Stimulated activated CD8-positive, alpha-beta memory T cell treated with anti-CD3 and anti-CD28 coated beads, Interleukin-15, amount 100 ng/mL, for 48 hours (primary cell): ENCODE results near the gene TASL.
"Not testable (repeated sequence)": the region's sequence is repeated elsewhere in the genome, so short reads cannot be mapped to it uniquely, and the experiment has no call there.

Source experiments
- DNase-seq, 2 donors: peaks; one replicate each; pipeline ENCODE4 v3.0.0-alpha.2; 2020; ENCODE audit warnings: low read depth in 2 of 2

Gene TASL

DNA sequence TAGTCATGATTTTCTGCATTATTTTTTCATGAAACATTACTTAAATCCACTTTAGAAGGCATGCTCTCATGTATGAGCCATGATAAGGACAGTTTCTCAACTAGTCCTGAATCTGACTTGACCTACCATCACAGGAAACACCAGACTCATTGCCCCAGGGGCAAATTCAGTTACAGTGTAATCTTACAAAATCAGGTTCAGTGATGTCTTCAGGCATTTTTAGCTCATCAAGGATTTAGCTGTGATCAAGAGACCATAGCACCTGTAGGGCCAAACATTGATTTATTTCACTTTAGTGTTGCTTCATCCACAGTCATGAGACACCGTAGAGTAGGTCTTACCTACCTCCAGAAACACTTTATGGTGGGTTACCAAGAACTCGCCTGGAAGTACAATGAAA is 3.1 kb upstream of the TASL start:
- DNase-seq, result no peak

DNA sequence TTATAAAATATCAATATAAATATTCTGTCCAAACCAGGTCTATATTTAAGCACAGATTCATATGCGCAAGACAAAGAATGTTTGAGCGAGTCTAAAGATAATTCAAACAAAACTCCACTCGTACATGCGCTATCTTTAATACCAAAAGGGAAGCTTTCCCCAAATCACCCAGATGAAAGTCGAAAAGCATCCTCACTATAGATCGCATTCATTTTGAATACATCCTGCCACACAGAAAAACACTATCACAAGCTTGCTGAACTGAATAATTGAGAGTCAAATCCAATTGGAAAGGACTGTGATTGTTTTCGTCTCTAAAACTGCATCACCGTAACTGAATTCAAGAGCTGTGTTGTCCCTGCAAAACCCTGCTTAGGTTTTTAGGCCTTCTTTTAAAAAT is 685 bp downstream of the TASL start:
- DNase-seq, result no peak

DNA sequence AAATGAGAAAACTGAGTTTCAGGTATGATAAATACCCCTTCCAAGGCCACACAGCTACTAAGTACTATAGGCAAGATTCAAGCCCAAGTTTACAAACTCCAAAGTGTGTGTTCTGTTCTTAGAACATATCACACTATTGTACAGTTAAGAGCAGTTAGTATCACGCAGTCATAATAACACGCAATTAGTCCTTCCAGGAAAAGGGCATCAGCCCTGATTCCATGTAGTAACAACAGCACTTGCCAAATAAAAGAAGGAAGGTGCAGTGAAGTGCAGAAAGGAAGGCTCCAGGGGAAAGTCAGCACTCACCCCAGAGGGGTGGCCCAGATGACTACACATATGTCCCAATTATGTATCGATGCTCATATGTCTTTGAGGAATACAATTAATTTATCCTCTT is 4.4 kb downstream of the TASL start:
- DNase-seq, result no peak

DNA sequence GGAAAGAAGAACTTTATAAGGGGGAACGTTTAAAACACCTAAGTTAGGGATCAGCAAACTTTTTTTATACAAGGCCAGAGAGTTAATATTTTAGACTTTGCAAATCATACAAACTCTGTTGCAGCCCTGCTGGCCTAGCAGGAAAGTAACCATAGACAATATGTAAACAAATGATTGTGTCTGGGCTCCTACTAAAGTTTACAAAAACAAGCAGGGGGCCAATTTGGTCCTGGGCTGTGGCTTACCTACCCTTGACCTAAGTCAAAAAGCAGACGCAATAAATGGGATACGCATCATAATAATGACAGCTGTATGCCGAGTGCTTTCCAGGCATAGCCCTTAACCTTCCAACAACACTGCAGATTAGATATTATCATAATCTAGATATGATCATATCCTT is 4.9 kb downstream of the TASL start:
- DNase-seq, result no peak

DNA sequence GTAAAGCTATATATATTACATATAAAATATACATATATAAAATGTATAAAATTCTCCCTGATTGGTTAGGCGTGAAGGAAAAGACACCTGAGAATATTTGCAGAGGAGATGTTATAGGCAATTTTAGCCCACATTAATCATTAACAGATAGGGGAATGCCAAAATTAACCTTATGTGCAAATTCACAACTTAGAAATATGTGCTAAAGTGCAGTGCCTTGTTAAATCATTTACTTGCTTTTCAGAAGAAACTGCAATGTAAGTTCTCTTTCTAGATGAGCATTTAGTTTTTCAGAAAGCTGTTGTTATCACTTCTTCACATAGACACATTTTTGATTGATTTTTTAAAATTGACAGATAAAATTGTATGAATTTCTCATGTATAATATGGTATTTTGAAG is 5.6 kb downstream of the TASL start:
- no peak for DNase-seq

DNA sequence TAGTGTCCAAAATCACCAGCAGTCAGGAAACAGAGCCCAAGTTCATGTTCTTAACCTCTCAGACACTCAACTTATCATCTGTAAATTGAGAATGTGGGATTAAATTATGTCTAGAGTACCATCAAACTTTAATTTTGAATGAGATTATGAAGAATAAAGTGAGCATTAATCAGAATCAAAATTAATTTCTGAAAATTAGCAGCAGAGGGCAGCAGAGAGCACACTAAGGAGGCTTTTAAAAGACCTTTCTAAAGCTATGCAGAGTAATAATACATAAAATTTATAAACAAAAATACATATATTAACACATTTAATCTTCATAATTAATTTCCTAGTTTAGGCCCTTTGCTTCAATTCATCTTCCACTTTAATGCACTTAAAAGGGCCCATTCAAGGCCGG is 7.1 kb downstream of the TASL start:
- no peak for DNase-seq

DNA sequence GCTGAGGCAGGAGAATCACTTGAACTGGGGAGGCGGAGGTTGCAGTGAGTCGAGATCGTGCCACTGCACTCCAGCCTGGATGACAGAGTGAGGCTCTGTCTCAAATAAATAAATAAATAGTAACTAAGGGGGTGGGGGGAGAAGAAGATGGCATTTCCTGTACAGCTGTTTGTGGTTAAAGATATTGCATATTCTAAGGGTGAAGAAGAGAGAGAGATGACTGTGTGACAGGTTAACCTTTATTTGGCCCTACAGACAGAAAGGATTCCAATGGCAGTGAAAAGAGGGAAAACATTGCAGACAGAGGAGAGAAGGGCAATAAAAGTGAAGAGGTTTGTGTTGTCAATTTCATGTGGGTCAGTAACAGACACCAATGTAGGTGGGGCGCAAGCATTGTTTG is 9.4 kb downstream of the TASL start:
- no peak for DNase-seq

DNA sequence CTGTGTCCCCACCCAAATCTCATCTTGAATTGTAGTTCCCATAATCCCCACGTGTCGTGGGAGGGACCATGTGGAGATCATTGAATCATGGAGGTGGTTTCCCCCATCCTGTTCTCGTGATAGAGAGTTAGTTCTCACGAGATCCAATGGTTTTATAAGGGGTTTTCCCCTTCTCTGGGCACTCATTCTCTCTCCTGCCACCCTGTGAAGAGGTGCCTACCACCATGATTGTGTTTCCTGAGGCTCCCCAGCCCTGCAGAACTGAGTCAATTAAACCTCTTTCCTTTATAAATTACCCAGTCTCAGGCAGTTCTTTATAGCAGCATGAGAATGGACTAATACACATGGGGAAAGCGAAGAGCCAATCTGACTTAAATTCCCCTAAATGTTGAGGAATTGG is 14.5 kb downstream of the TASL start:
- not testable (repeated sequence) for DNase-seq

DNA sequence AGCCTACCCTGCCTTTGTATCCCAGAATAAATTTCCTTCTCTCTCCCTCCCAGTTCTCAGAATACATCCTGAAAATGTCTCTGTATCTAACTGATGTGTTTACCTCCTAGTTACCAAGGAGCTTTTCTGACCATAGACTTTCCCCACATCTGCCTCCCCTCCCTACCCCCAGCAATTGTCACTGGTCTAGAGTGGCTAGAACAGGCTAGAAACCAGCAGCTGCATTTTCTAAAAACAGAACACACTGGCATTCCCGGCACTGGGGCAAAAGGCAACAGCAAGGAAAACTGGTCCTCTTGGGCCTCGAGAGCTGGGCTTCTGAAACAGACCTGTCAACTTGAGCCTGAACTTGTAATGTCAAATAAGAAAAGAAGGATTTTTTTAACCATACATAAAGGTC is 16.4 kb downstream of the TASL start:
- DNase-seq, result no peak

DNA sequence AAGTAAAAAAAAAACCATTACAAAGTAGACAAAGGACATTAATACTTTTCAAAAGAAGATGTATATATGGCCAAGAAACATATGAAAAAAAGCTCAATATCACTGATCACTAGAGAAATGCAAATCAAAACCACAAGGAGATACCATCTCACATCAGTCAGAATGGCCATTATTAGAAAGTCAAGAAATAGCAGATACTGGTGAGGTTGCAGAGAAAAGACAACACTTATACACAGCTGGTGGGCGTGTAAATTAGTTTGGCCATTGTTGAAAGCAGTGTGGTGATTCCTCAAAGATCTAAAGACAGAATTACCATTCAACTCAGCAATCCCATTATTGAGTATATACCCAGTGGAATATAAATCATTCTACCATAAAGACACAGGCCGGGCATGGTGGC is 39.3 kb downstream of the TASL start:
- no peak for DNase-seq

DNA sequence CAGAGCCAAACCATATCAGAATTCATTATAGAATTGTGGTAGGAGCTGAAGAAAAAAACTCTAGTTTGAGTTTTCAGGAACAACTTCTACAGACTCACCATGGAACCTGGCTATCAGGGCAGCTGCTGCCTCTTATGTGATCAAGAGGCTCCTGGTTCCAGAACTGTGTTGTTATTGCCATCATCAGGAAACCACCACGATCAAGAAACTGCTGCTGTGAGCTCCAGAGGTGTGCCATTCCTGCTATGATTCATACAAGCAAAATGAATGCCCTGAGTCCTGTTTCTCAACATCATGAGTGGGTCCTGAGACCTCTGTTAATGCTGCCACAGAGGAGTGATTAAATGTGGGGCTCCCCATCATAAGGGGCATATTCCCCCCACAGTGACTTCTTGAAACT is 43.7 kb downstream of the TASL start:
- no peak for DNase-seq

DNA sequence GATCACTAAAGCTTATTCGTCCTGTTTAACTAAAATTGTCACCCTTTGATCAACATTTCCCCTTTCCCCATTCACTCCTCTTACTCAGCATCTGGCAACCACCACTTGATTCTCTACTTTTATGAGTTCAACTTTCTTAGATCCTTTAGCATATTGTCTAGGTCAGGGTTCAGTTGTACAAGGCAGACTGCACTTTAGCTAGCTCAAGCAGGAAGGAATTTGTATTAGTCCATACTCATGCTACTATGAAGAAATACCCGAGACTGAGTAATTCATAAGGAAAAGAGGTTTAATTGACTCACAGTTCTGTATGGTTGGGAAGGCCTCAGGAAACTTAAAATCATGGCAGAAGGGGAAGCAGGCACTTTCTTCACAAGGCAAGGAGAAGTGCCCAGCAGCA is 44.3 kb downstream of the TASL start:
- no peak for DNase-seq

DNA sequence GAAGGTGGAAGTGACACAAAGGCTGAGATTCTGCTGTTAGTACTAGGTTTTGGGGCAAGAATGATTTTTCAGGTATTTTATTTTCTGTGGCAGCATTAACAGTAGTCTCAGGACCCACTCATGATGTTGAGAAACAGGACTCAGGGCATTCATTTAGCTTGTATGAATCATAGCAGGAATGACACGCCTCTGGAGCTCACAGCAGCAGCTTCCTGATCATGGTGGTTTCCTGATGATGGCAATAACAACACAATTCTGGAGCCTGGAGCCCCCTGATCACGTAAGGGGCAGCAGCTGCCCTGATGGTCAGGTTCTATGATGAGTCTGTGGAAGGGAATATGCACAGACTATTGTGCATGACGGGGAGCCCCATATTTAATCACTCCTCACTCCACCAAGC is 47.0 kb downstream of the TASL start:
- no peak for DNase-seq

DNA sequence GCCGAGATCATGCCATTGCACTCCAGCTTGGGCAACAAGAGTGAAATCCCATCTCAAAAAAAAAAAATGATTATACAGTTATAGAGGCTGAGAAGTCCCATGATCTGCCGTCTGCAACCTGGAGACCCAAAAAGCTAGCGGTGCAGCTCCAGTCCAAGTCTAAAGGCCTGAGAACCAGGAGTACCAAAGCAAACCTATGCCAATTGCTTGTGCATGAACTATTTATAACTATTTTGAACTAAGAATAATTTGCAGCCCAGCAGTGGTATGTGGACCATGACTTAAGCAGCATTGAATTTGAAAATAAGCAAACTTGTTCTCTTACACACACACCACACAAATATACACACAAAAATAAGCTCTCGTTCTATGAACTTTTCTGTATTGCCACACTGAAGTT is 51.8 kb downstream of the TASL start:
- no peak for DNase-seq

DNA sequence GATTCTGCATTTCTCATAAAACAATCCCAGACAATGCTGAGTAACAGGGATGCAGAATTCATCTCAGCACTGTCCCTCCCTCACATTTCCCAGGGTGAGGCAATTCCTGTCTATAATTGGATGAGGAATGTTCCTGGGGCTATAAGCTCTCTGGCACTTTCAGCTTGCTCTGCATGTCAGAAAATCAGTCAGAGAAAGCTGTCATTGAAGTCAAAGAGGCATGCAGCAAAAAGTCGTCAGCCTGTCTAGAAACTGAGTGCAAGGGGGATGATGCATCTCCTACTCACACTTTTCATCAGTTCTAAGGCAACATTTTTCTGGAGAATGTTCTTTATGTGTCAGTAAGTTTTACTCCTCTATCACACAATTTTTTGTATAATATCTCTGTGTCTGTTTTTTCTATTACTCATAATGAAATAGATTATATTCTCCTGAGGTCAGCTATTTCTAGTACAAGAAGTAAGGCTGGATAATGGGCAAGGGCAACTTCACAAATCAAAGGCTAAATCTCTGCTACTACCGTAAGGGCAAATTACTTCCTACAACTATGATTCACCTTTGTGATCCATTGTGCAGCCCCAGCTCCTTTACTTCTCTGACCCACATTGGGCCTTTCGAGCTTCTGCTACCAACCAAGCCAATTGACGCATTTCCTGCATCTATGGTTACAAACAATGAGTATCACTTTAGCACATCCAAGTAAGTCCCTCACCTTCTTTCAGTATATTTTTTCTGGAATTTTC is 56.0 kb downstream of the TASL start:
- no peak for DNase-seq

DNA sequence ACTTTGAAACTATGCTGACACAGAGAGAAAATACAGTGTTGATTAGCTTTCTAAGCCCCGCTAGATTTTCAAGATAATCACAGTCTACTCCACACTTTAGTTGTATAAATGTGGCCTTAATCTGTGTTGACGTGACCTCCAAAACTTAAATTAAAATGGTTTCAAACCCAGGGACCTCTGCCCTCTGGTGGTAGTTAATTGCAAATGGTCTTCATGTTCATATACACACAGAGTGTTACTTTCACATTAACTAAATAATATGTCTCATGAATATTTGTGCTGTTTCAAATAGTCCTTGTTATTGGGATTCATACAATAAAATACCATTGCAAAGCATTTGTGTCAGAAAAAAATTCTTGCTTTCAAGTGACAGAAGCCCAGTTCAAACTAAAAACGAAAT is 64.3 kb downstream of the TASL start:
- DNase-seq, result no peak
